ENCODE data around the gene ZNF573.

DNA sequence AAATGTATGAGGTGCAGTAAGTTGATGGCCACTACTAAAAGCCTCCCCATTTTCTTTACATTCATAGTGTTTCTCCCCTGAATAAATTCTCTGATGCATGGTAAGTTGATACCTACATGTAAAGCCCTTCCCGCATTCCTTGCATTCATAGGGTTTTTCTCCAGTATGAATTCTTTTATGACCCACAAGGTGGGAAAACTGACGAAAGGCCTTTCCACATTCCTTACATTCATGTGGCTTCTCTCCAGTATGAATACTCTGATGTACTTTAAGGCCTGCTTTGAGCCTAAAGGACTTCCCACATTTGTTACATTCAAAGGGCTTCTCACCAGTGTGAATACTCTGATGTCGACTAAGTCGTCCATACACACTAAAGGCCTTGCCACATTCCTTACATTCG is 80.3 kb downstream of the ZNF573 start:
- TF ChIP-seq, protein P1, sequence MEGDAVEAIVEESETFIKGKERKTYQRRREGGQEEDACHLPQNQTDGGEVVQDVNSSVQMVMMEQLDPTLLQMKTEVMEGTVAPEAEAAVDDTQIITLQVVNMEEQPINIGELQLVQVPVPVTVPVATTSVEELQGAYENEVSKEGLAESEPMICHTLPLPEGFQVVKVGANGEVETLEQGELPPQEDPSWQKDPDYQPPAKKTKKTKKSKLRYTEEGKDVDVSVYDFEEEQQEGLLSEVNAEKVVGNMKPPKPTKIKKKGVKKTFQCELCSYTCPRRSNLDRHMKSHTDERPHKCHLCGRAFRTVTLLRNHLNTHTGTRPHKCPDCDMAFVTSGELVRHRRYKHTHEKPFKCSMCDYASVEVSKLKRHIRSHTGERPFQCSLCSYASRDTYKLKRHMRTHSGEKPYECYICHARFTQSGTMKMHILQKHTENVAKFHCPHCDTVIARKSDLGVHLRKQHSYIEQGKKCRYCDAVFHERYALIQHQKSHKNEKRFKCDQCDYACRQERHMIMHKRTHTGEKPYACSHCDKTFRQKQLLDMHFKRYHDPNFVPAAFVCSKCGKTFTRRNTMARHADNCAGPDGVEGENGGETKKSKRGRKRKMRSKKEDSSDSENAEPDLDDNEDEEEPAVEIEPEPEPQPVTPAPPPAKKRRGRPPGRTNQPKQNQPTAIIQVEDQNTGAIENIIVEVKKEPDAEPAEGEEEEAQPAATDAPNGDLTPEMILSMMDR (IDR thresholded peaks at IDR 0.05): no peak
- TF ChIP-seq EZH2phosphoT487 (IDR thresholded peaks at IDR 0.05): no peak

Measured in neural progenitor cell (in vitro differentiated cells).